GM12801 (cell line): Measurements from ENCODE around the gene FUT8.

Source experiments
- TF ChIP-seq, protein P1 (sequence below): IDR thresholded peaks from one replicate; pipeline ENCODE4 v1.5.1; 2011; ENCODE audit warnings: control low read depth; ENCODE audit not compliant: insufficient read length; ENCODE audit errors: extremely low read depth

FUT8 gene

DNA sequence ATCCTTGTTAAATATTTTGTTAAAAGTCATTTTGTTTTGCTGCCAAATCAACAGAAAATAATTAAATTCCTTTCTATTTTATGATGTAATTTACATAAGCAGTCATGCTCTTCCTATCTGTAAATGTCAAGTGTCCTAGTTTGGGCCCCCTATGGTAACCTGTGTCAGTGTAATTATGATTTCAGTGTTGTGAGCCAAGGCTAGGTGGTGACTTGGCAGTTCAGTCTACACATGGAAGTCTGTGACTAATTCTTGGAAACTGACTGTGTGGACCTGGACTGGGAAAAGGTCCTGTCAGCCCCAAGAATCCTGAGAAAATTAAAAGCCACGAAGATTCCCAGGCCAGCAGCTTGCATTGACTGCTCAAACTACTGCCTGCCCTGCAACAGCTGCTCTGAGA is 371.0 kb downstream of the FUT8 start:
- TF ChIP-seq, protein P1, sequence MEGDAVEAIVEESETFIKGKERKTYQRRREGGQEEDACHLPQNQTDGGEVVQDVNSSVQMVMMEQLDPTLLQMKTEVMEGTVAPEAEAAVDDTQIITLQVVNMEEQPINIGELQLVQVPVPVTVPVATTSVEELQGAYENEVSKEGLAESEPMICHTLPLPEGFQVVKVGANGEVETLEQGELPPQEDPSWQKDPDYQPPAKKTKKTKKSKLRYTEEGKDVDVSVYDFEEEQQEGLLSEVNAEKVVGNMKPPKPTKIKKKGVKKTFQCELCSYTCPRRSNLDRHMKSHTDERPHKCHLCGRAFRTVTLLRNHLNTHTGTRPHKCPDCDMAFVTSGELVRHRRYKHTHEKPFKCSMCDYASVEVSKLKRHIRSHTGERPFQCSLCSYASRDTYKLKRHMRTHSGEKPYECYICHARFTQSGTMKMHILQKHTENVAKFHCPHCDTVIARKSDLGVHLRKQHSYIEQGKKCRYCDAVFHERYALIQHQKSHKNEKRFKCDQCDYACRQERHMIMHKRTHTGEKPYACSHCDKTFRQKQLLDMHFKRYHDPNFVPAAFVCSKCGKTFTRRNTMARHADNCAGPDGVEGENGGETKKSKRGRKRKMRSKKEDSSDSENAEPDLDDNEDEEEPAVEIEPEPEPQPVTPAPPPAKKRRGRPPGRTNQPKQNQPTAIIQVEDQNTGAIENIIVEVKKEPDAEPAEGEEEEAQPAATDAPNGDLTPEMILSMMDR, result no peak

DNA sequence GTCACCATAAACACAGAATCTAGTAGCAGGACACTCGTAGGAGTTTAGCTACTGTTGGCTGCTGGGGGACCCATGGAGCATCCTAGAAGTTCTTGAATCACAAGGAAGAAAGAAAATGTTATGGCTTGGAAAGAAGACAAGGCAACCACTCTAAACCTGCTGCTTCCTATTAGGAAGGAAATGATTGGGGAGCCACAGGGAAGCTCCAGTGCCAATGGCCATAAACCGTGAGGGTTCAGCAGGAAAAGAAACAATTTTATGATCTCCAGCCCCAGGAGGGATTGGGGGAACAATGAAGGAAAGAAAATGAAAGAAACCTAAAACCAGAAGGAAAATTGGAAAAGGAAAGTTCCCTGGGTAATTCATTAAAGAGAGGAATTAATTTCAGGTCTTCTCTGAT is 372.0 kb downstream of the FUT8 start:
- TF ChIP-seq, protein P1, result no peak

DNA sequence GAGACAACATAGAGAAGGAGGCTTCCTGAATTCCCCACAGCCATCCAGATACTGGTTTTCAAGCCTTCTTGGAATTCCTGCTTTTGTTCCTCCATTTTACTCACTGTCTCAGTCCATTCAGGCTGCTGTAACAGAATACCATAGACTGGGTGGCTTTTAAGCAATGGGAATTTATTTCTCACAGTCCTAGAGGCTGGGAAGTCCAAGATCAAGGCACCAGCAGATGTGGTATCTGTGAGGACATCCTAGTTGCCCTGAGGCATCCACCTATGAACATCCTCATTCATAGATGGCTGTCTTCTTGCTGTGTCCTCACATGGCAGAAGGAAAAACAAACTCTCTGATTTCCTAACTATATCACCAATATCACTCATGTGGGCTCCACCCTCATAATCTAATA is 374.9 kb downstream of the FUT8 start:
- TF ChIP-seq, protein P1, result no peak

- TF ChIP-seq, protein P1, result no peak
These were observed 376.3 kb downstream of the FUT8 start for GRCh38 chr14:65788876-65789275.

- TF ChIP-seq, protein P1, result no peak
These were observed 376.8 kb downstream of the FUT8 start for GRCh38 chr14:65789363-65789762.

DNA sequence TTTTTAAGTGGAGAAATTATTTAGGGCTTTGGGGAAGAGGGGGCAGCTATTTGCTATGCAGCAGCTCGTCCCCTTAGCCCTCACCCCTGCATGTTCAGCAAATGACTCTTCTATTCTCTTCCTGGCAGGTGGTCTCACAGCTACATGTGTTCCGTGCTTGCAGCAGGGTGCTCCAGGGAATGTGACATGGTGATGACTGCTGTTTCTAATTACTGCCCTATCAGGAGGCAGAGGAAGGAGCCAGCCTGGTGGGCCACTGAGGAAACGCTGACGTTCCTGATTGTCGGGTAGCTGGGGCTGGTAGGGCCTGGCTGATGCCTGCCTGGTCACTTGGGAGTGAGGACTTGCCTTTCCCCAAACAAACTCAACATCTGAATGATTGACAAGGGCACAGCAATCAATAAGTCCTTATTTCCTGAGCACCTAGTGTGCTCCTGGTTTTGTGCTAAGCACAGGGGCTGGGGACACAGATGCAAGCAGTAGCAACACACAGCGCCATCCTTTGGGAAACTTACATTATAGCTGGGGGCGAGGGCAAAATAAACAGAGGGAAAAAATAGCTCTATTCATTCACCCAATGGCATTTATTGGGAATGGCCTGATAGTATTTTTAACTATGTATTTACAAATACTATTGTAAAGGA is 377.8 kb downstream of the FUT8 start:
- TF ChIP-seq, protein P1, result no peak

GRCh38 chr14:65791191-65791981 is 378.9 kb downstream of the FUT8 start:
- TF ChIP-seq, protein P1, result no peak
